Measurements from ENCODE around the gene MACROD2.

Gene MACROD2

GRCh38 chr20:15056246-15056645 is 1060.9 kb downstream of the MACROD2 start:
- FAIRE-seq (no peak), DNase-seq (ENCODE audit: insufficient read length, low spot score) (no peak)

GRCh38 chr20:15058841-15059240 is 1063.5 kb downstream of the MACROD2 start:
- no peak for FAIRE-seq

GRCh38 chr20:15059438-15059837 is 1064.1 kb downstream of the MACROD2 start:
- DNase-seq (ENCODE audit: insufficient read length, low spot score) (no peak), FAIRE-seq (no peak)

More at GRCh38 chr20:15058841-15059240, 1063.5 kb downstream of the MACROD2 start:
- DNase-seq (ENCODE audit: insufficient read length, low spot score): no peak

- FAIRE-seq (no peak), DNase-seq (ENCODE audit: insufficient read length, low spot score) (no peak)
Measured at GRCh38 chr20:15060265-15061060, 1065.1 kb downstream of the MACROD2 start.

GRCh38 chr20:15061061-15061430 is 1065.7 kb downstream of the MACROD2 start:
- DNase-seq (ENCODE audit: insufficient read length, low spot score) (no peak), FAIRE-seq (no peak)

- FAIRE-seq: no peak
- DNase-seq (ENCODE audit: insufficient read length, low spot score): no peak
Measured at GRCh38 chr20:15061955-15062354, 1066.6 kb downstream of the MACROD2 start.

- no peak for DNase-seq (ENCODE audit: insufficient read length, low spot score)
- no peak for FAIRE-seq
Measured at GRCh38 chr20:15063081-15063480, 1067.8 kb downstream of the MACROD2 start.

- no peak for FAIRE-seq
- DNase-seq (ENCODE audit: insufficient read length, low spot score): no peak
Measured at GRCh38 chr20:15064741-15065140, 1069.4 kb downstream of the MACROD2 start.

- DNase-seq (ENCODE audit: insufficient read length, low spot score) (no peak), FAIRE-seq (no peak)
Measured at GRCh38 chr20:15065794-15066193, 1070.5 kb downstream of the MACROD2 start.

GRCh38 chr20:15068486-15068885 is 1073.2 kb downstream of the MACROD2 start:
- FAIRE-seq (no peak), DNase-seq (ENCODE audit: insufficient read length, low spot score) (no peak)

- no peak for DNase-seq (ENCODE audit: insufficient read length, low spot score)
- FAIRE-seq: no peak
Measured at GRCh38 chr20:15069355-15069754, 1074.0 kb downstream of the MACROD2 start.

GRCh38 chr20:15071085-15071808 is 1075.9 kb downstream of the MACROD2 start:
- DNase-seq (ENCODE audit: insufficient read length, low spot score) (no peak), FAIRE-seq (no peak)

- no peak for FAIRE-seq
- no peak for DNase-seq (ENCODE audit: insufficient read length, low spot score)
Measured at GRCh38 chr20:15072316-15072715, 1077.0 kb downstream of the MACROD2 start.

- DNase-seq (ENCODE audit: insufficient read length, low spot score) (no peak), FAIRE-seq (no peak)
Measured at GRCh38 chr20:15075586-15075985, 1080.3 kb downstream of the MACROD2 start.

- DNase-seq (ENCODE audit: insufficient read length, low spot score) (no peak), FAIRE-seq (no peak)
Measured at GRCh38 chr20:15076785-15077184, 1081.5 kb downstream of the MACROD2 start.

- no peak for FAIRE-seq
- no peak for DNase-seq (ENCODE audit: insufficient read length, low spot score)
Measured at GRCh38 chr20:15077733-15078250, 1082.5 kb downstream of the MACROD2 start.

GRCh38 chr20:15079594-15080340 is 1084.5 kb downstream of the MACROD2 start:
- DNase-seq (ENCODE audit: insufficient read length, low spot score) (no peak), FAIRE-seq (no peak)

- no peak for DNase-seq (ENCODE audit: insufficient read length, low spot score)
- FAIRE-seq: no peak
Measured at GRCh38 chr20:15081261-15081660, 1085.9 kb downstream of the MACROD2 start.

GRCh38 chr20:15091421-15092037 is 1096.2 kb downstream of the MACROD2 start:
- FAIRE-seq: no peak
- no peak for DNase-seq (ENCODE audit: insufficient read length, low spot score)

GRCh38 chr20:15098351-15098750 is 1103.0 kb downstream of the MACROD2 start:
- no peak for FAIRE-seq
- no peak for DNase-seq (ENCODE audit: insufficient read length, low spot score)

- DNase-seq (ENCODE audit: insufficient read length, low spot score) (no peak), FAIRE-seq (no peak)
Measured at GRCh38 chr20:15099130-15099529, 1103.8 kb downstream of the MACROD2 start.

Measured in GM19239 (cell line).